LNCaP clone FGC (cell line): ENCODE measurements around the gene KDM4B.

Experiments
- DNase-seq: peaks from one replicate; pipeline ENCODE4 v3.0.0-alpha.2; 2011; ENCODE audit warnings: low read depth
- H3K4me3 ChIP-seq: 2 replicates; pipeline ENCODE4 v1.5.1; 2011; ENCODE audit warnings: mild to moderate bottlenecking, low read depth, low read length, control low read depth
- TF ChIP-seq, protein P1 (sequence below): IDR thresholded peaks from 2 replicates; pipeline ENCODE4 v1.5.1; 2012; ENCODE audit warnings: mild to moderate bottlenecking; ENCODE audit not compliant: control insufficient read depth, insufficient read depth; ENCODE audit errors: extremely low read depth

KDM4B gene

DNA sequence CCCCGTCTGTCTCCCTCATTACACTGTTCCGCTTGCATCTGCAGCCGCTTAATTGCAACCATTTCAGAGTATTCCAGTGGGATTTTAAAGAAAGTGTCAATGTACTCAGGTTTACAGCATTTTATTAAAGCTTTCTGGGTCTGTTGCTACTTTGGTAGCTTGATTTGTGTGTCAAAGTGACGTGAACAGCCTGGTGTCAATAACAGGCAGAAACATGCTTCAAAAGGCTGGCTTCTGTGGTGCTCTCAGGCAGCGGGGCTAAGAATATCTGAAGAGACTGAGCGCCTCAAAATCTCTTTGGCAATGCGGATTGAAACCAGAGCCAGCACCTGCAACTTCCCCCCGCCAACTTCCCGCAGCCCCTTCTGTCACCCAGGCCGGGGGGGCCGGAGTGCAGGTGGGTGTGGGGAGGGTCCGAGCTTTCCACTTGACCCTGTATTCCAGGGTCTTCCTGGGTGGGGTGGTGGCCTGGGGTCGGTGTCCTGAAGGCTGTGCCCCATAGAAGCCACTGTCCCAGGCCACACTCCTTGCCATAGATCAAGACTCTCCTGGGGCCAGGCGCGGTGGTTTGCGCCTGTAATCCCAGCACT is 81.2 kb downstream of the KDM4B start:
- TF ChIP-seq, protein P1, sequence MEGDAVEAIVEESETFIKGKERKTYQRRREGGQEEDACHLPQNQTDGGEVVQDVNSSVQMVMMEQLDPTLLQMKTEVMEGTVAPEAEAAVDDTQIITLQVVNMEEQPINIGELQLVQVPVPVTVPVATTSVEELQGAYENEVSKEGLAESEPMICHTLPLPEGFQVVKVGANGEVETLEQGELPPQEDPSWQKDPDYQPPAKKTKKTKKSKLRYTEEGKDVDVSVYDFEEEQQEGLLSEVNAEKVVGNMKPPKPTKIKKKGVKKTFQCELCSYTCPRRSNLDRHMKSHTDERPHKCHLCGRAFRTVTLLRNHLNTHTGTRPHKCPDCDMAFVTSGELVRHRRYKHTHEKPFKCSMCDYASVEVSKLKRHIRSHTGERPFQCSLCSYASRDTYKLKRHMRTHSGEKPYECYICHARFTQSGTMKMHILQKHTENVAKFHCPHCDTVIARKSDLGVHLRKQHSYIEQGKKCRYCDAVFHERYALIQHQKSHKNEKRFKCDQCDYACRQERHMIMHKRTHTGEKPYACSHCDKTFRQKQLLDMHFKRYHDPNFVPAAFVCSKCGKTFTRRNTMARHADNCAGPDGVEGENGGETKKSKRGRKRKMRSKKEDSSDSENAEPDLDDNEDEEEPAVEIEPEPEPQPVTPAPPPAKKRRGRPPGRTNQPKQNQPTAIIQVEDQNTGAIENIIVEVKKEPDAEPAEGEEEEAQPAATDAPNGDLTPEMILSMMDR = no peak
- no peak for DNase-seq
- no peak overlapping the region for H3K4me3 ChIP-seq

DNA sequence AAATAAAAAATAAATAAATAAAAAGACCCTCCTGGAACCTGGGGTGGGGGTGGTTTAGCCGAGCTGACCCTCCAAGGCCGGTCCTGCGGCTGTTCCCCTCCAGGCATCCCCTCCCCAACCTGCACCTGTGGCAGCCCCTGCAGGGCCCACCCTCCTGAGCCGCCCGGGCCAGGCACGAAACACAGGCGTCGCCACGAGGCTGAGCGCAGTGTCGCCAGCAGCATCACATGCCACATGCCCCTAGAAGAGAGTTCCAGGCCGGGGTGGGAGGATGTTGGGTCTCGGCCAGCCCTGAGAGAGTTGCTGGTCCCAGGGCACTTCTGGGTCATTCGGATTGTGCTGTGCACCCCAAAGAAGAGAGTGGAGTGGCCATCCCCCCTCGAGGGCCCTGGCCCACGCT is 82.0 kb downstream of the KDM4B start:
- H3K4me3 ChIP-seq = no peak overlapping the region
- TF ChIP-seq, protein P1 = no peak
- DNase-seq = no peak

DNA sequence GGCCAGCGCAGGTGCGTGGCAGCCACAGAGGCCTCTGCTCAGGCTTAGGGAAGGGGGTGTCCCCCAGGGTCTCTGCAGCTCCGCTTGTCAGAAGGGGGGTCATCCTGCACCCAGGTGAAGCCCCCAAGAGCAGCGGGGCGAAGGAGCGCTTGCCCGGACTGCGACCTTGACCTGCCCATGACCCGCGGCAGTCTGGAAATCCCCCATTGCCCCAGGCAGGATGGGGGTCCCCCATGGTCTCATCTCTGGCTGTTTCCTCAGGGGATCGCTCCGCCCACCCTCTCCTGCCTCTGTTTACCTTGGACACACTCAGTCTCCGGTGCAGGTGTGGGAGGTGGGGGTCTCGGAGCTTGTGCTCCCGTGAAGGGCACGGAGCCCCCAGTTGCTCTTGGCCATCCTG is 82.7 kb downstream of the KDM4B start:
- TF ChIP-seq, protein P1 = no peak
- H3K4me3 ChIP-seq = no peak overlapping the region
- DNase-seq = no peak

DNA sequence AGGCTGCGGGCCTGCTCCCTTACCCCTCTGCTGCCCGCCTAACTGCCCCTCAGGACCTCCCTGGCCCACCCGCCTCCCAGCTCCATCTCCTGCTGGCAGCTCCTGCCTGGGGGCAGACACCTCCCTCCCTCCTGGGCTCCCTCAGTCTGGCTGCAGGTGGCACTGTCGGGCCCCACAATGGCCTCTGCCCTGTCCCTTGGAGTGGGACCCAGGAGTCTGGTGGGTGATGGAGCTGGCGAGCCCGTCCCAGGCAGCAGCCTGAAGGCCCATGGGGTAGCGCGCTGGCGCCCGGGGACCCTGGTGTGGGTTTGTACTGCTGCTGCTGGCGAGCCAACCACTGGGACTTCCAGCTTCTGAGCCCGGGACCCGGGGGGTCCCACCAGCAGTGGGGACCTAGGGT is 83.6 kb downstream of the KDM4B start:
- TF ChIP-seq, protein P1 = 0 out of 2 replicates have a peak, but pooled peaks have one; percentile 9
- DNase-seq = no peak

DNA sequence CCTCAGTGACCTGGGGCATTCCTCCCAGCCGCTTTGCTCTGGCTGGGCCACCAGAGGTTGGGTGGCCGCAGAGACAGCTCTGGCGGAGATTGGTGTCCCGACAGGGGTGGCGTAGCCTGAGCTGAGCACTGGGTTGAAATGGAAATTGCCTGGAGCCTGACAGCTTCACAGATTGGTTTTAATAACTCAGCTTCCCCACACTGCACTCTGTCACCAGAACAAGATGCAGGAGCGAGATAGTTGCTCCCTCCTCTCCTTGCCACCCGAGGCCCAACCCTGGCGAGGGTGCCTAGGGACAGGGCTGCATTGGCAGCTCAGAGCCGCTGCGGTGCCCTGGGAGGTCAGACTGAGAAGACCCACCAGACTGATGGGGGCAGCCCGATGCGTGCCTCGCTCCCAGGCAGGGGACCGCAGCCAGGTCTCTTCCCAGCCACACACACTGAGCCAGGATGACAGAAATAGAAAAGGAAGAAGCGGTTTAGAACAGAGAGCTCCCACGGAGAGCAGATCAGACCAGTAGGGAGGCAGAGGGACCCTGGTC is 84.1 kb downstream of the KDM4B start:
- TF ChIP-seq, protein P1 = no peak
- no peak overlapping the region for H3K4me3 ChIP-seq
- no peak for DNase-seq

More for the DNA sequence above, 83.6 kb downstream of the KDM4B start:
- H3K4me3 ChIP-seq = no peak overlapping the region

DNA sequence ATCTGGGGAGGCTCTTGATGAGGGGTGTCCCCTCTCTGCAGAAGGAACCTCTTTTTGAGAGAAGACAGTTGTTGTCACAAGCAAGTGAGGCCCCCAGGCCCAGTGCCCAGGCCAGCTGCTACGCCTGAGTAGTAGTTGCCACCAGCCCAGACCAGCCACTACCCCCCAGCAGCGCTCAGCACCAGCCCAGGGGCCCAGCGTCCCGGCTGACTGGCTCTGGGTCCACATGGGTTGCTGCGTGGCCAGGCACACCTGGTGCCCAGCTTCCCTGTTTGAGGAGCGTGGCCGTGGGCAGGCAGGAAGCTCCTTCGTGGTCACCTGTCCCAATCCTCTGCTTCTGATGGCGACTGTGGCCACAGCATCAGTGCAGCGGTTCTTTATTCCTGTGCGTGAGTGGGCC is 84.7 kb downstream of the KDM4B start:
- no peak overlapping the region for H3K4me3 ChIP-seq
- DNase-seq = no peak
- TF ChIP-seq, protein P1 = no peak
